Lung microvascular endothelial cell (primary cell): ENCODE data around the gene SACM1L. TPM values are rescaled to one million over a fixed set of nuclear protein-coding genes. Genes with fewer than 3 reads are reported as not detected.
A peak's percentile ranks its signal among the peaks of the same experiment; 100 is the strongest.
"Not testable (repeated sequence)": the region's sequence is repeated elsewhere in the genome, so short reads cannot be mapped to it uniquely, and the experiment has no call there.

Experiments used
- DNase-seq, 2 donors: peaks; one replicate each; pipeline versions ENCODE4 v3.0.0 to v3.0.0-alpha.2; 2010; ENCODE audit warnings: low read depth in 2 of 2
- total RNA-seq: library from RNA; depleted of rRNA; stranded (reverse); fragments of >200 nt; gene quantifications from 2 replicates; pipeline ENCODE4 v1.2.1, GENCODE V29; 2014

The SACM1L gene
- total RNA-seq, 1 donor from 2014 or later = 35.7 TPM

GRCh38 chr3:45667569-45667934 lies 21.6 kb upstream of the SACM1L start:
- DNase-seq = no peak

GRCh38 chr3:45670436-45670835 lies 18.8 kb upstream of the SACM1L start:
- DNase-seq = no peak

- DNase-seq = no peak
Observed at GRCh38 chr3:45670991-45671390, 18.2 kb upstream of the SACM1L start.

- DNase-seq = no peak
Observed at GRCh38 chr3:45673273-45673672, 15.9 kb upstream of the SACM1L start.

- peak in 1 of 2 donors; percentile 17 for DNase-seq
Observed at GRCh38 chr3:45676325-45677032, 12.7 kb upstream of the SACM1L start.

- DNase-seq = no peak
Observed at GRCh38 chr3:45677033-45677446, 12.2 kb upstream of the SACM1L start.

- no peak for DNase-seq
Observed at GRCh38 chr3:45677841-45678240, 11.4 kb upstream of the SACM1L start.

- no peak for DNase-seq
Observed at GRCh38 chr3:45679805-45680204, 9.4 kb upstream of the SACM1L start.

GRCh38 chr3:45681221-45681620 lies 8.0 kb upstream of the SACM1L start:
- no peak for DNase-seq

- DNase-seq = no peak
Observed at GRCh38 chr3:45681846-45682245, 7.3 kb upstream of the SACM1L start.

- DNase-seq = no peak
Observed at GRCh38 chr3:45682311-45682710, 6.9 kb upstream of the SACM1L start.

- no peak for DNase-seq
Observed at GRCh38 chr3:45682786-45683185, 6.4 kb upstream of the SACM1L start.

GRCh38 chr3:45683417-45684326 lies 5.5 kb upstream of the SACM1L start:
- no peak for DNase-seq

GRCh38 chr3:45684327-45684892 lies 4.8 kb upstream of the SACM1L start:
- no peak for DNase-seq

- not testable (repeated sequence) for DNase-seq
Observed at GRCh38 chr3:45685722-45686121, 3.5 kb upstream of the SACM1L start.

- no peak for DNase-seq
Observed at GRCh38 chr3:45686850-45687249, 2.3 kb upstream of the SACM1L start.

GRCh38 chr3:45687828-45688193 lies 1.4 kb upstream of the SACM1L start:
- no peak for DNase-seq

- DNase-seq = peak; percentile 19 to 52
Observed at GRCh38 chr3:45688194-45688881, 858 bp upstream of the SACM1L start.

GRCh38 chr3:45689787-45690145 lies 570 bp downstream of the SACM1L start:
- peak in 1 of 2 donors; percentile 29 for DNase-seq

- no peak for DNase-seq
Observed at GRCh38 chr3:45690336-45691035, 1.3 kb downstream of the SACM1L start.

- DNase-seq = no peak
Observed at GRCh38 chr3:45691842-45692241, 2.6 kb downstream of the SACM1L start.
